Measurements from ENCODE around the gene MTCH1. TPM values are rescaled to one million over a fixed set of nuclear protein-coding genes. Genes with fewer than 3 reads are reported as not detected.

The MTCH1 gene
- total and polyA plus RNA-seq, 2 donors (not counting 1 experiment from before 2014, with no cell fraction given), result 91.7 to 150 TPM

GRCh38 chr6:36985417-36985807, 584 bp downstream of the MTCH1 start:
- no peak overlapping the region for H3K4me3 Mint-ChIP-seq
- H3K27ac Mint-ChIP-seq, result no peak overlapping the region
- H3K4me3 ChIP-seq (ENCODE audit: control extremely low read depth in 1 of 5, extremely low read depth in 1 of 5, insufficient read depth in 1 of 5, low read depth in 2 of 5, low read length in 4 of 5), result peak overlapping the region; percentile 51 to 98 (median 88)
- intact Hi-C loops (cut with micrococcal nuclease), result loop anchor here (5.0 kb wide), 1 partner anchor 98 kb away; the partner anchor contains the start of gene C6orf89
- H3K9me3 ChIP-seq (ENCODE audit: control extremely low read depth in 1 of 3, control insufficient read depth in 2 of 3, insufficient read depth in 1 of 3, low read length in 2 of 3), result no peaks in the 10 kb centered on the region
- peaks cover 48% of the 10 kb centered on the region for H4K20me1 ChIP-seq (ENCODE audit: control insufficient read depth, insufficient read depth, low read length, poor library complexity, severe bottlenecking)
- TF ChIP-seq CTCF (IDR thresholded peaks at IDR 0.05) (no peak), EZH2 (IDR thresholded peaks at IDR 0.05; ENCODE audit: borderline replicate concordance, insufficient read depth, low read depth, low read length, poor library complexity, severe bottlenecking) (no peak)
- CTCF ChIA-PET, result interaction anchor here (0.8 to 6.1 kb wide), 13 partner anchors 8 to 225 kb away, joined by 3 to 74 read pairs (median 4); partner anchors contain the start of gene FGD2
- WGBS (ENCODE audit: insufficient coverage), result under 1% methylated on average over 14 of the region's 15 CpGs
- H3K4me1 Mint-ChIP-seq, result peaks cover 29% of the 10 kb centered on the region
- DNase-seq, result peak; percentile 26
- no peaks in the 10 kb centered on the region for H3K27me3 ChIP-seq (replicated peaks in 1 of 4; ENCODE audit: control extremely low read depth in 1 of 4, control insufficient read depth in 3 of 4, insufficient read depth in 4 of 4, low read length in 3 of 4)
- no peak for ATAC-seq (ENCODE audit: low read depth)
- no peaks in the 10 kb centered on the region for H3K9me3 Mint-ChIP-seq (ENCODE audit: insufficient read depth)
- peak overlapping the region; percentile 53 to 89 for H3K27ac ChIP-seq (ENCODE audit: low read length in 2 of 2)
- peak overlapping the region; percentile 98 for H3K4me2 ChIP-seq (replicated peaks; ENCODE audit: low read depth, low read length, poor library complexity, severe bottlenecking)
- peak overlapping the region; percentile 97 for H3K9ac ChIP-seq (ENCODE audit: low read length)
- H3K36me3 ChIP-seq (replicated peaks in 1 of 2; ENCODE audit: control extremely low read depth in 1 of 2, control insufficient read depth in 1 of 2, extremely low read depth in 1 of 2, insufficient read depth in 2 of 2, low read length in 1 of 2), result peaks cover 0 to 10% of the 10 kb centered on the region in 2 experiments
- H2AFZ ChIP-seq (ENCODE audit: insufficient read depth, low read depth, low read length, poor library complexity, severe bottlenecking), result peak overlapping the region; percentile 78
- peaks cover 33 to 35% of the 10 kb centered on the region in 2 donors for H3K4me1 ChIP-seq (ENCODE audit: control insufficient read depth in 2 of 2, insufficient read depth in 2 of 2, low read length in 2 of 2)
- POLR2A ChIA-PET, result interaction anchor here (0.6 to 3.8 kb wide), 7 partner anchors 18 to 440 kb away, joined by 3 to 40 read pairs (median 5); partner anchors contain the start of genes C6orf89 and FGD2
- peaks cover 68% of the 10 kb centered on the region for H3K79me2 ChIP-seq (ENCODE audit: control insufficient read depth, insufficient read depth, low read length)
- H3K27me3 Mint-ChIP-seq, result no peaks in the 10 kb centered on the region
